Measurements from ENCODE around the gene CST3. TPM values are rescaled to one million over a fixed set of nuclear protein-coding genes. Genes with fewer than 3 reads are reported as not detected.
"Not testable (repeated sequence)": the region's sequence is repeated elsewhere in the genome, so short reads cannot be mapped to it uniquely, and the experiment has no call there.

The CST3 gene
- total RNA-seq, 1 experiment from 2014 or later = 158 TPM

GRCh38 chr20:23636908-23637281 is 860 bp downstream of the CST3 start:
- ATAC-seq = no peak
- no TSS peak for BruUV-seq (replicated peaks)
- POLR2A ChIA-PET = no interaction called here

GRCh38 chr20:23636182-23636907 is 1.4 kb downstream of the CST3 start:
- Histone ChIP-seq H3K4me1 (ENCODE audit: control insufficient read depth, insufficient read depth, low read length) (peaks cover 8% of the 10 kb centered on the region), H3K27me3 (ENCODE audit: control insufficient read depth, insufficient read depth, low read length) (no peaks in the 10 kb centered on the region), H3K27ac (ENCODE audit: low read length) (no peak overlapping the region), H3K9me3 (ENCODE audit: control insufficient read depth, insufficient read depth, low read depth, low read length) (no peaks in the 10 kb centered on the region), H3K36me3 (ENCODE audit: control insufficient read depth, insufficient read depth, low read length) (no peaks in the 10 kb centered on the region), H3K4me3 (ENCODE audit: low read depth in 2 of 2, low read length in 2 of 2) (peak overlapping the region; percentile 76 to 88)
- DNase-seq (ENCODE audit: low read depth, low spot score) = no peak
- in situ Hi-C loops (cut with HindIII; ENCODE audit: low pct_unique_long_range_greater_than_20kb, low sequenced_read_pairs) = no loop called here
- TF ChIP-seq SIN3A (IDR thresholded peaks at IDR 0.05; ENCODE audit: borderline replicate concordance, insufficient read depth, low read depth, low read length) (no peak), POLR2AphosphoS5 (IDR thresholded peaks at IDR 0.05; ENCODE audit: low read depth, low read length) (no peak), REST (IDR thresholded peaks at IDR 0.05; ENCODE audit: insufficient read depth in 1 of 2, low read depth in 2 of 2, low read length in 1 of 2) (no peak), CTCF (IDR thresholded peaks at IDR 0.05) (no peak), TCF7L2 (IDR thresholded peaks at IDR 0.05; ENCODE audit: low read depth, low read length) (no peak)
- intact Hi-C loops (cut with micrococcal nuclease; ENCODE audit: unreplicated experiment) = no loop called here
- ATAC-seq = no peak
- ChIA-PET CTCF (no interaction called here), POLR2A (no interaction called here)
- BruUV-seq (replicated peaks) = TSS peak; percentile 81

More at GRCh38 chr20:23636908-23637281, 860 bp downstream of the CST3 start:
- Histone ChIP-seq H3K27ac (ENCODE audit: low read length) (peak overlapping the region; percentile 36), H3K36me3 (ENCODE audit: control insufficient read depth, insufficient read depth, low read length) (no peaks in the 10 kb centered on the region), H3K27me3 (ENCODE audit: control insufficient read depth, insufficient read depth, low read length) (no peaks in the 10 kb centered on the region), H3K4me1 (ENCODE audit: control insufficient read depth, insufficient read depth, low read length) (peaks cover 8% of the 10 kb centered on the region), H3K9me3 (ENCODE audit: control insufficient read depth, insufficient read depth, low read depth, low read length) (no peaks in the 10 kb centered on the region), H3K4me3 (ENCODE audit: low read depth in 2 of 2, low read length in 2 of 2) (peak overlapping the region; percentile 76 to 88)
- in situ Hi-C loops (cut with HindIII; ENCODE audit: low pct_unique_long_range_greater_than_20kb, low sequenced_read_pairs) (no loop called here), intact Hi-C loops (cut with micrococcal nuclease; ENCODE audit: unreplicated experiment) (no loop called here)
- TF ChIP-seq SIN3A (IDR thresholded peaks at IDR 0.05; ENCODE audit: borderline replicate concordance, insufficient read depth, low read depth, low read length) (no peak), CTCF (IDR thresholded peaks at IDR 0.05) (no peak), REST (IDR thresholded peaks at IDR 0.05; ENCODE audit: insufficient read depth in 1 of 2, low read depth in 2 of 2, low read length in 1 of 2) (no peak), POLR2AphosphoS5 (IDR thresholded peaks at IDR 0.05; ENCODE audit: low read depth, low read length) (no peak), TCF7L2 (IDR thresholded peaks at IDR 0.05; ENCODE audit: low read depth, low read length) (no peak)
- CTCF ChIA-PET = no interaction called here
- DNase-seq (ENCODE audit: low read depth, low spot score) = no peak

- H3K9me3 ChIP-seq (ENCODE audit: control insufficient read depth, insufficient read depth, low read depth, low read length); ATAC-seq; H3K4me1 ChIP-seq (ENCODE audit: control insufficient read depth, insufficient read depth, low read length); in situ Hi-C loops (cut with HindIII; ENCODE audit: low pct_unique_long_range_greater_than_20kb, low sequenced_read_pairs); CTCF ChIA-PET; H3K36me3 ChIP-seq (ENCODE audit: control insufficient read depth, insufficient read depth, low read length); H3K27ac ChIP-seq (ENCODE audit: low read length); BruUV-seq (replicated peaks); H3K4me3 ChIP-seq (ENCODE audit: low read depth in 2 of 2, low read length in 2 of 2); H3K27me3 ChIP-seq (ENCODE audit: control insufficient read depth, insufficient read depth, low read length); POLR2A ChIA-PET; intact Hi-C loops (cut with micrococcal nuclease; ENCODE audit: unreplicated experiment); DNase-seq (ENCODE audit: low read depth, low spot score): not testable (repeated sequence)
These were observed 2.0 kb downstream of the CST3 start for GRCh38 chr20:23635768-23636090.
